ENCODE measurements around the gene ANK3.

ANK3 gene

DNA sequence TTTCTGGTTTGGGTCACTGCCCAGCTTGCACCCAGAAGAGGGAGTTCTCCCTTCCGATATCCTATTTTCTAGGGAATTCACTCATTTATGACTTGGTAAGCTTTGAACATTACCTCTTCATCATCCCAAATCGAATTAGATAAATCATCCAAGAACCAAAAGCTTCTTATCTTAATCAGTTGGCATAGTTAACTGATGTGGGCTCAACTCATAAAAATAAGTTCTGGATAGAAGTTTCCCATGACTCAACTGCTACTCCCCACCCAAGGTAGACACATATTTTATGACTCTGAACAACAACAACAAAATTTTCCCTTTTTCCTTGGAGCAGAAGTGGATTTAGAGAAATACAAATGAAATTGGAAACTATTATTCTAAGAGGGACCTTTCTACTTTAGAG is 380.4 kb downstream of the ANK3 start:
- no peak for DNase-seq

DNA sequence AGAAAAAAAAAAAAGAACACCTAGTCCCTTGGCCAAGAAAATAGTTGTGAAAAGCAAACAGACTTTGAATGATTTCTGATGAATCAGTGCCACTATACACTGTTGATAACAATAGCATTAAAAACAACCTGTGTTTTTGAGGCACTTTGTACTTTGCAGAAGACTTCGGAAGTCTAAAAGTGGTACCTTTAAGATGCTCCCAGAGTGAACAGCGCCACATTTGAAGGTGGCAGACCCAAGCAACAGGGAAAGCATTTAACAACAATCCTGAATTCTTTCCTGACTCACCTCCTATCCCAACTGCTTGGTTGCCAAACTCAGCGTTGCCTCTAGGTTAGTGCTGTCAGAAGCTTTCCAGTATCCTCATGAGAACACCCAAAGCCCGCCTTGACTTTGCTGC is 380.9 kb downstream of the ANK3 start:
- DNase-seq: no peak

DNA sequence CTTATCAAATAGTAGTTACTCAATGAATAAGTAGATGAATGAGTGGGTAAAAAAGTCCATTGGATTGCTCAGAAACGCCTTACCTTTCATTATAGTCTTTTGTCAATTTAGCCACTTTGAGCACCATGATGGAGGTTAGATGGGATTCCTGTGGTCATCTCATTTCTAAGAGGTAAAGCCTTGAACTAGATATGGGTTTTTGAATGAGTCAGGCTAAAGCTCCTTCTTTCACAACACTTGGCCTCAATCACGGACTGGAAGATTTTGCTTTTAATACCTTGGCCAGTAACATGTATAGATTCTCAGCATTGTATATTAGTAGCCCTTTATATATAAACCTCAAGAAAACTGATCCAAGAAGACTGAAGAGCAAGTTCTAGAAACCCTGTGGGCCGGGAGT is 383.6 kb downstream of the ANK3 start:
- no peak for DNase-seq

DNA sequence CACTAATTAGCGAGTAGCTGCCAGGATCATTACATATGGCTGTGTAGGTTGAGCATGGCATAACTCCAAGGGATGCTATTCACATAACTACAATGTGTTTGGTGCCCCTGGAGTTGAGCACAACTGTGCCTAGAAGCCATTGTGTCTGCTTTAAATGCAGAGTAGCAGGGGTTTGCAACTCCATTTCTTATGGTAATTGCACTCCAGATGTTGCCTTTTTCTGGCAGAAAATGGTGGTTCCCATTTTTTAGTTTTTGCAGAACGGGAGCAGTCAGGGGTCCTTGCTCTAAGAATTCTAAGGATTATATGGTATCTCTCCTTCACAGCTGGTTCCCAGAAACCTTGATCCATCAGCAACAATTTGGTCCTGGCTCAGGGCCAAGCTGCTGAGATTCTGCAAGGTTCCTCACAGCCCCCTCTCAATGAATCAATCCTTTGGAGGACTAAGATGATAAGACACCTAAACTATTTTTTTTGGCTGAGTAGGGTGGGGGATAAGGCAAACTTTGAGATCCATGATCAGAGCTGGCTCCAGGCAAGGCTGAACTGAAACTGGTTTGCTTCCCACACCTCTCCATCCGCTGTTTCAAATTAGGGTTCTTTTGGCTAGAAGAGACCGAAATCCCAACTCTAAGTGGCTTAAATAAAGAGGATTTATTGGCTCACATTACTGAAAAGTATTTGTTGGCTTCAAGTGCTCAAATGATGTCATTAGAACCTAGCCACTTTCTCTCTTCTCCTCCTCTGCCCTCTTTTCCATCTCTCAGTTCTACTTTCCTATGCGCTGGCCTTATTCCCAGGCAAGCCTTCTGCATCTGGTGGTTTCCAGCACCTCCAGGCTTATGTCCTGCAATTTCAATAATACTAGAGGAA is 385.8 kb downstream of the ANK3 start:
- DNase-seq: no peak

DNA sequence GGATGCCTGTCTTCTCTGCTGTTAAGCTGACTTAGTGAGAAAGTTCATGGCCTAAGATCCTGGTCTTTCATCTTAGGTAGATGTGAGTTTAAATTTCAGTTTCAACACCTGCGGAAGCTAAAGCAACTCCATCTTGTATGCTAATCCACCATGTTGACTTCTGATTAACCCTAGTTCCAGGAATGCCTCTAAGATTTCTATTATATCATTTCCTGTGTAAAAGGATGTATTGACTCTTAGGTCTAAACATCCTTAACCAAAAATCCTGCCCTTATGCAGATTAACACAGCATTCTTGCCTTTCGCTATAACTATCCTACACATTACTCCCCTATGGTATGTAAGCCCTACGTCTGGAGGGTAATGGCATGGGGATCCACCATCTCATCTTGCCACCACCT is 388.9 kb downstream of the ANK3 start:
- no peak for DNase-seq

DNA sequence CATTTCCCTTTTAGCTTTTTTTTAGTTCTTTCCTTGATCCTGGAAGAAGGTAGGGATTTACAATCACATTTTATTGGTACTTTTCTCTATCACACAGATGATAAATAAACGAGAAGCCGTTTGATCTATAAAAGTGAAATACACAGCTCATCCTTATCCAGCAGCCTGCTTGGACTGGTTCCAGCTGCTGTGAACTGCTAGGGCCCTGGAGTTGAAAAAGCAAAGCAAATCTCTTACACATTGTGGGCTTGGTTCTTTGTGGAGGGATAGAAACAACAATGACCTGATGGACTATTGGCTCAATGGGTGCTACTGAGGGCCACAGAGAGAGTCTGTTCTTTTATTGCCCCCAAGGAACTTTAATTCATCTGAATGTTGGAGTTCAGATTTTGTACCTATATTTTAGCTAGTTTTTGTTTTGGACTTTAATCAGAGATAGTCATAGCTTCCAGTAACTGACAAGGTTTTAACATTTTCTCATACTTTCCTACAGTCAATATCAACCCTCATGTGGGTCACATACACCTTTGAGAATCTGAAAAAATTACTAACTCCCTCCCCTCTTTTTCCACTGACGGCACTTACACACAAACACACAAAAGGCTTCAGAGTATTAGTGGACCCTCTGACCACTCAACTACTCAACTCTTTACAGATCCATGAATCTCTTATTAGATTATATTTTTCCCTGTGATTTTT is 391.7 kb downstream of the ANK3 start:
- DNase-seq: no peak

DNA sequence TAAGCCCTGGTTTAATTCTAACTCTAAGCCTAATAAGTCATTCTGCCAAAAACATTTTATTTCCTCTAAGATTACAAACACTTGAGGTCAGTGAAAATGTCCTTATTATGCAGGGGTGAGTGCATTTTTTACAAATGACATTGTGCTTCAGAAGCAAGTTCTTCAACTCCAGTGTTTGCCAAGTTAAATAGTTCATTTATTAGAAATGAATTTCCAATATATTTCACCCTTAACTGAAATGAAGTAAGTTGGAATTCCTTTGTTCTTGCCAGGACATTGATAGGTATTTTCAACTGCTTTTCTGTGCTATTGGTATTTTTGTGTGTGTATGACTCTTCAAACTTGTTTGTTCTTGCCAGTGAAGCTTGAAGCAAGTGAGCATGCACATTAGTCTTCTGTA is 393.8 kb downstream of the ANK3 start:
- no peak for DNase-seq

DNA sequence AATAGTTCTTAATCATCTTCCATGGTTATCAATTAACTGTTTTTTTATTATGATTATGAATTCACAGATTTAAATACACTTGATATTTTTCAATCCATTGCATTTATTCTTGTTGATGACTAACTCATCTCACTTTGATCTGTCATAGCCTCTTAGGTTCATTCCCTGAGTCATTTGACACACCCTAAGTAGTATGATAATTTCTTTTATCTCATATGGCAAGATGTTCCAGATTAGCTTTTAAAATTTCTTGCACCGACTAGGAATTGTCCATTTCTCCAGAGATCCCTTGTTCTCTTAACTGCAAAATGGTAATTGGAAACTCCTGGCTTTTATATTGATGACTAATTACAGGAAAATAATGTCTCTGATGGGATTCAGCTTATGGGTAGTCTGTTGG is 395.7 kb downstream of the ANK3 start:
- no peak for DNase-seq

DNA sequence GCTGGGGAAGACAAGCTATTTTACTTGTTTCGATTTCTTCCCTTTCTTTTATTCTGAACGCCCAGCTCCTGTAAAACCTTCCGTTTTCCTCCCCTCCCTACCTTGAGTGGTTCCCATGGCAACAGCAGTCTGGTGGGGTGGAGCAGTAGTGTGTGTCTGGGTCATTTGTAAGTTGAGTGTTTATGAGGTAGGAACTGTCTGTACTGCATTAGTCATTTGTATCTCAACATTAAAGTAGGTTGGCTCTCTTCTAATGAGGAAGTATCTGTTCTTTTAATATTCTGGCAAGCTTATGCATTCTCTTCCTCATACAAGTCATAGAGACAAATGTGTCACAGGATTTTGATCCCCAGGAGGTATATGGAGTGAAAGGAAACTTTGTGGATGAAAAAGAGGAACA is 398.0 kb downstream of the ANK3 start:
- peak; percentile 11 for DNase-seq

DNA sequence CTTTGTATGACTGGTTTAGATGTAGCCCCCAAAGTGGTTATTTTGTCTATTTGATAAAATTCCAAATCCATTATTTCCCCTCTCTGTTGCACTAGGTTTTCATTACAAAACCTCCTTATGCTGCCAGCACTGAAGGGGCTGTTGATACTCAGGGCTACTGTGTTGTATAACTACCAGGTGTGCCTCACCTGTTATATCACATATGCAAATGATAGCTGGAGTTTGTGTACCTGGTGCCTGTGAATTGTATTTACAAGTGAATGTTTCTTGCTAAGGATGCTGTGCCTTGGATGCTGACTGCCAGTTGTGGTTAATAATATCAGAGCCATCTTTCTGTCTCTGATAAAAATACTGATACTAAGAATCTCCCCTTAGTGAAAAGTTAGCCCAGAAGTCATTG is 398.6 kb downstream of the ANK3 start:
- no peak for DNase-seq

DNA sequence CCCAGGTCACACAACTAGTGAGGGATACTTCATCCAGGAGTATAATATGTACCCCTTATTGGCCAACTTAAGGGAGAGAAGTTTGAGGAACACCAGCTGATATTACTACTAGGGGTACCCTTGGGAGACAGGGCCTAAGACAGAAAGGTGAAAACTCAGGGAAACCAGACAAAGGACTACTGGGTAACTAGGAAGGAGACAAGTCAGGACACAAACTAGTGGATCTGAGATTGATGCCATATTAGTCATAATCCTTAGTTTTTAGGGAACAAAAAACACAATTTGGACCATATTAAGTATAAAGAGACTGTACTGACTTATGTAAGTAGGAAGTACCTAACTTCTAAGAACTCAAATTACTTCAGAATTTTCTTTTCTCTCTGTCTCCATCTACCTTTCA is 404.0 kb downstream of the ANK3 start:
- DNase-seq: no peak

DNA sequence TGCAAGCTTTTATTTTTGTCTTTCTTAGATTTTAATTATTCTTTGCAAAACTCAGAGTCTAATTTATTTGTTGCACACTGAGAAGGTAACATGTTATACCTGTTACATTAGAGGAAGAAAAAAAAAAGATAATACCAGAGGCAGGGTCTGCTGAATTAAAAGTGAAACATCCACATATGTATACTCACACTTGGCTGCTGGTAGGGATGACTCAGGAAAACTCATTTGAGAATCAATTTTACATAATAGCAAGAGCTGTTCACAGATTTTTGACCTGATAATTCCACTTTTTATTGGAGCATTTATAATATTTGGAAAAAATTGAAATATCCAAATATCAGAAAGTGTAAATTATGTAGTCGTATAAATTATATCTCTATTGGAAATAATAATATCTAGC is 405.3 kb downstream of the ANK3 start:
- DNase-seq: no peak

DNA sequence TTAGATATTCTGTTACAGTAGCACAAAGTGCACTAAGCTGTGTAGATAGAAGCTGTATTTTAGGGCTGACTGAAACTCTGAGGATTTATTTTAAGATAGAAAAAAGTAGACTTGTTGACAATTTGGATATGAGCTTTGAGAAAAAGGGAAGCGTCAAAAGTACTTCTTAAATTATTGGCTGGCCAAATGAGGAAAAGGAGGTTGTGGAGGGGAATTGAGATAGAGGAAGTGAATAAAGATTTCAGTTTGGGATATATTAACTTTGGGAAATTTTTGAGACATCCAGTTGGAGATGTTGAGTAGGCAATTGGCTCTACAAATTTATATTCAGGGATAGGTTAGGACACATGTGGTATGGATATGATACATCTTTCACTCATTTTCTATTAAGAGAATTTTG is 409.3 kb downstream of the ANK3 start:
- DNase-seq: no peak

DNA sequence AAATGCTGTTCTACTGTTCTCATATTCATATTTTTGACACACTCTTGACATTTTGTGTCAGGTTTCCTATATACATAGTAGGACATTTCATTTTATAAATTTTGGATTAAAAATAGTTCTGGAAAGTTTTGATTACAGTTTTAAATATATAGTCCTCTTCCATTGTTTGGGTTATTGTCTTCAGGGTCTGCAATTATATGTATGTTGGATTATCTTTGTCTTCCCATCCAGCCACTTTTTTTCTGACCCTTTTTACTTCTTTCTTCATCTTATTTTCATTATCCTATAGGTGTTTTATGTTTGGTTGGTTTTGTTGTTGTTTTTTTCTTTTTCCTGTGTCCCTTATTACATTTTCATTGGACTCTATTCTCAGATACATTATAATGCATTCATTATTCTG is 412.2 kb downstream of the ANK3 start:
- DNase-seq: no peak

DNA sequence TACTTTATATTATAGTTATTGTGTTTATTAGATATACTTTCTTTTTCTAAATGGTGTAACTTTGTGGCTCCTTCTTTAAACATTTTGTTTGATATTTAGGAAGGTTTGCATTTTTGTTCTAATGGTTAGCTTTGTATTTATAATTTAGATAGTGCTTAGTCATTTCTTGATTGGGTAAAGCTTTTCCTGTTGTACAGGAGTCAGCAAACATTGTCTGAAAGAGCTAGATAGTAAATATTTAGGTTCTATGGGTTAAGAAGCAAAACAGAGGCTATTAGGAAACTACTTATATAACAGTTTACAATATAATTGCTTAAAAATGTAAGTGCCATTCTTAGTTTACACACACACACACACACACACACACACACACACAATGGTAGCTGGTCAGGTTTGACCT is 412.8 kb downstream of the ANK3 start:
- DNase-seq: no peak

Data from NCI-H1417 treated with DMSO at 0.1 percent for 48 hours (cell line).